ENCODE results near the gene CISH. TPM values are rescaled to one million over a fixed set of nuclear protein-coding genes. Genes with fewer than 3 reads are reported as not detected.

CISH gene
- total RNA-seq, 3 donors from 2014 or later (not counting 1 experiment from before 2014, with no cell fraction given): 2.4 to 23.6 (median 11.3) TPM

- H3K27ac ChIP-seq (ENCODE audit: low read length): no peak overlapping the region
Observed at GRCh38 chr3:50627407-50628051, 16.0 kb upstream of the CISH start.

GRCh38 chr3:50626401-50626800 lies 14.8 kb upstream of the CISH start:
- Histone ChIP-seq H3K4me3 (ENCODE audit: low read length) (no peak overlapping the region), H3K9me3 (ENCODE audit: control insufficient read depth, insufficient read depth, low read length) (no peaks in the 10 kb centered on the region), H3K27ac (ENCODE audit: low read length) (no peak overlapping the region), H3K27me3 (ENCODE audit: control insufficient read depth, insufficient read depth, low read length) (no peaks in the 10 kb centered on the region), H3K4me1 (ENCODE audit: control insufficient read depth, insufficient read depth, low read length) (peaks cover 99% of the 10 kb centered on the region), H3K36me3 (ENCODE audit: control insufficient read depth, insufficient read depth, low read length) (peaks cover 6% of the 10 kb centered on the region)
- 73% methylated on average over 3 of the region's 3 CpGs for WGBS (ENCODE audit: insufficient coverage)
- no peak for DNase-seq
- H3K4me3 Mint-ChIP-seq: no peak overlapping the region
- H3K27ac Mint-ChIP-seq: peak overlapping the region; percentile 51 to 85
- no peaks in the 10 kb centered on the region for H3K27me3 Mint-ChIP-seq (ENCODE audit: low read depth in 2 of 2)
- no peaks in the 10 kb centered on the region for H3K36me3 Mint-ChIP-seq
- peaks cover 77 to 91% of the 10 kb centered on the region in 2 donors for H3K4me1 Mint-ChIP-seq
- no peaks in the 10 kb centered on the region for H3K9me3 Mint-ChIP-seq
- intact Hi-C loops (cut with micrococcal nuclease): no loop called here
- TF ChIP-seq, protein P1, sequence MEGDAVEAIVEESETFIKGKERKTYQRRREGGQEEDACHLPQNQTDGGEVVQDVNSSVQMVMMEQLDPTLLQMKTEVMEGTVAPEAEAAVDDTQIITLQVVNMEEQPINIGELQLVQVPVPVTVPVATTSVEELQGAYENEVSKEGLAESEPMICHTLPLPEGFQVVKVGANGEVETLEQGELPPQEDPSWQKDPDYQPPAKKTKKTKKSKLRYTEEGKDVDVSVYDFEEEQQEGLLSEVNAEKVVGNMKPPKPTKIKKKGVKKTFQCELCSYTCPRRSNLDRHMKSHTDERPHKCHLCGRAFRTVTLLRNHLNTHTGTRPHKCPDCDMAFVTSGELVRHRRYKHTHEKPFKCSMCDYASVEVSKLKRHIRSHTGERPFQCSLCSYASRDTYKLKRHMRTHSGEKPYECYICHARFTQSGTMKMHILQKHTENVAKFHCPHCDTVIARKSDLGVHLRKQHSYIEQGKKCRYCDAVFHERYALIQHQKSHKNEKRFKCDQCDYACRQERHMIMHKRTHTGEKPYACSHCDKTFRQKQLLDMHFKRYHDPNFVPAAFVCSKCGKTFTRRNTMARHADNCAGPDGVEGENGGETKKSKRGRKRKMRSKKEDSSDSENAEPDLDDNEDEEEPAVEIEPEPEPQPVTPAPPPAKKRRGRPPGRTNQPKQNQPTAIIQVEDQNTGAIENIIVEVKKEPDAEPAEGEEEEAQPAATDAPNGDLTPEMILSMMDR (IDR thresholded peaks at IDR 0.05): no peak
- ATAC-seq: no peak

More at GRCh38 chr3:50627407-50628051, 16.0 kb upstream of the CISH start:
- H3K27me3 Mint-ChIP-seq (ENCODE audit: low read depth in 2 of 2): no peaks in the 10 kb centered on the region
- intact Hi-C loops (cut with micrococcal nuclease): no loop called here
- TF ChIP-seq, protein P1 (IDR thresholded peaks at IDR 0.05): no peak
- peaks cover 98% of the 10 kb centered on the region for H3K4me1 ChIP-seq (ENCODE audit: control insufficient read depth, insufficient read depth, low read length)
- H3K27ac Mint-ChIP-seq: peak overlapping the region; percentile 70 to 79
- DNase-seq (no peak), ATAC-seq (peak; percentile 33 to 56 (median 41))
- no peak overlapping the region for H3K4me3 Mint-ChIP-seq
- 59% methylated on average over 6 of the region's 6 CpGs for WGBS (ENCODE audit: insufficient coverage)
- no peaks in the 10 kb centered on the region for H3K36me3 Mint-ChIP-seq
- no peak overlapping the region for H3K4me3 ChIP-seq (ENCODE audit: low read length)
- H3K36me3 ChIP-seq (ENCODE audit: control insufficient read depth, insufficient read depth, low read length): peaks cover 4% of the 10 kb centered on the region
- H3K9me3 Mint-ChIP-seq: no peaks in the 10 kb centered on the region
- H3K4me1 Mint-ChIP-seq: peaks cover 82 to 97% of the 10 kb centered on the region in 2 donors
- no peaks in the 10 kb centered on the region for H3K9me3 ChIP-seq (ENCODE audit: control insufficient read depth, insufficient read depth, low read length)
- no peaks in the 10 kb centered on the region for H3K27me3 ChIP-seq (ENCODE audit: control insufficient read depth, insufficient read depth, low read length)

DNA sequence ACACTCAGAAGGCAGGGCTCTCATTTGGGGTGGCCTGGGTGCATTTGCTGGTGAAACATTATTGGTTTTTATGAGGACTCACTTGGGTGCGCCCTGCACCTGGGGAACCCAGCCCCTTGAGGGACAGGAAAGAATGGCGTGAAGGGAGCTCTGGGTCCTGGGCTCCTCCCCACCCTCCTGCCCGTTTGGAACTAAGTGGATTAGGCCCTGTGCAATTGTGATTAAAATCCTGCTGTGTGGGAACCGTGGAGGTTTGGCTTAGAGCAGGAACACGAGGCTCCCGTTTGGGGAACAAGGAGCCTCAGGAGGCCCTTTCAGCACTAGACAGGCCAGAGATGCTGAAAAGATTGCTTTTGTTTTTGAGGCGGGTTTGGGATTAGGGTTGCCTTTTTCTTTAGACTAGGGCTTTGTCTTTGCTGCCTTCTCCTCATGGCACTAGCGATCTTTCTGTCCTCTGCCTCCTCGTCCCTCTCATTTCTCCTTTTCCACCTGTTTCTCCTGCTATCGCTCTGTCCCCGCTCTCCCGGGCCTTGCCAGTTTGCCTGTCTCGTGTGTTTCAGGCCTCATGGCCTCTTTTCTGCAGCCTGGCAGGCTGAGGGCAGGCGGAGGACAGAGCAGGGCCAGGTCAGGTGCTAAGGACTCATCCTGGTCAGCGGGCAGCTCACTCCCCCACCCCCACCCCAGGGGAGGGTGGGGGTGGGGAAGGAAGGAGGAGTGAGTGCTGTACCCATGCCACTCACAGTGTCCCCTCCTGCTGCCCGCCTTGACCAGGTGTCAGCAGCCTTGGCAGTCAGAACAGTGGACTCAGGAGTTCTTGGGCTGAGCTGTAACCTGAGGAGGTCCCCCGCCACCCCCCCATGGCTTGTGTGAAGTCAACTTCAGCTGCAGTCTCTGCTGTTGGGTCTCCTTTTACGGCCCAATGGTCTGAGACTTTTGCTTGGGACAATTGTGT lies 13.9 kb upstream of the CISH start:
- no peak for DNase-seq
- H3K4me3 Mint-ChIP-seq: peak overlapping the region; percentile 15
- peak overlapping the region; percentile 85 to 94 for H3K27ac Mint-ChIP-seq
- no peaks in the 10 kb centered on the region for H3K36me3 Mint-ChIP-seq
- H3K9me3 Mint-ChIP-seq: no peaks in the 10 kb centered on the region
- H3K27me3 Mint-ChIP-seq (ENCODE audit: low read depth in 2 of 2): no peaks in the 10 kb centered on the region
- Histone ChIP-seq H3K4me3 (ENCODE audit: low read length) (no peak overlapping the region), H3K27ac (ENCODE audit: low read length) (no peak overlapping the region), H3K9me3 (ENCODE audit: control insufficient read depth, insufficient read depth, low read length) (no peaks in the 10 kb centered on the region), H3K36me3 (ENCODE audit: control insufficient read depth, insufficient read depth, low read length) (peaks cover 4% of the 10 kb centered on the region), H3K27me3 (ENCODE audit: control insufficient read depth, insufficient read depth, low read length) (no peaks in the 10 kb centered on the region), H3K4me1 (ENCODE audit: control insufficient read depth, insufficient read depth, low read length) (peaks cover 99% of the 10 kb centered on the region)
- TF ChIP-seq, protein P1 (IDR thresholded peaks at IDR 0.05): no peak
- intact Hi-C loops (cut with micrococcal nuclease): no loop called here
- no peak for ATAC-seq
- peaks cover 74 to 89% of the 10 kb centered on the region in 2 donors for H3K4me1 Mint-ChIP-seq
- WGBS (ENCODE audit: insufficient coverage): 78% methylated on average over 18 of the region's 18 CpGs

Measured in natural killer cell (primary cell).